GM18499 (cell line): ENCODE measurements around the gene TMEM140.
"Not testable (repeated sequence)": the region's sequence is repeated elsewhere in the genome, so short reads cannot be mapped to it uniquely, and the experiment has no call there.

ENCODE experiments used
- ATAC-seq: cut with Tn5 transposase; IDR thresholded peaks from one replicate; pipeline ENCODE4 v1.9.1; 2021; ENCODE audit warnings: moderate number of reproducible peaks; ENCODE audit not compliant: insufficient read depth, unreplicated experiment

TMEM140 gene

GRCh38 chr7:135170998-135171481 lies 23.2 kb downstream of the TMEM140 start:
- ATAC-seq, result peak; percentile 26

GRCh38 chr7:135171581-135172291 lies 23.9 kb downstream of the TMEM140 start:
- not testable (repeated sequence) for ATAC-seq

GRCh38 chr7:135173916-135174315 lies 26.0 kb downstream of the TMEM140 start:
- ATAC-seq, result not testable (repeated sequence)

GRCh38 chr7:135174941-135175340 lies 27.1 kb downstream of the TMEM140 start:
- no peak for ATAC-seq

GRCh38 chr7:135175931-135176330 lies 28.1 kb downstream of the TMEM140 start:
- ATAC-seq, result no peak

- no peak for ATAC-seq
Observed at GRCh38 chr7:135177028-135177696, 29.3 kb downstream of the TMEM140 start.

GRCh38 chr7:135178364-135178763 lies 30.5 kb downstream of the TMEM140 start:
- ATAC-seq, result no peak

- ATAC-seq, result no peak
Observed at GRCh38 chr7:135179321-135179925, 31.6 kb downstream of the TMEM140 start.

GRCh38 chr7:135180122-135180521 lies 32.2 kb downstream of the TMEM140 start:
- no peak for ATAC-seq

- ATAC-seq, result no peak
Observed at GRCh38 chr7:135181261-135181928, 33.5 kb downstream of the TMEM140 start.

- no peak for ATAC-seq
Observed at GRCh38 chr7:135181929-135182678, 34.2 kb downstream of the TMEM140 start.

GRCh38 chr7:135183478-135183877 lies 35.6 kb downstream of the TMEM140 start:
- ATAC-seq, result no peak

GRCh38 chr7:135184254-135184841 lies 36.5 kb downstream of the TMEM140 start:
- ATAC-seq, result no peak

GRCh38 chr7:135185471-135186260 lies 37.8 kb downstream of the TMEM140 start:
- ATAC-seq, result no peak

- ATAC-seq, result no peak
Observed at GRCh38 chr7:135186261-135186540, 38.3 kb downstream of the TMEM140 start.

GRCh38 chr7:135186841-135187253 lies 39.0 kb downstream of the TMEM140 start:
- ATAC-seq, result no peak

GRCh38 chr7:135188298-135188984 lies 40.6 kb downstream of the TMEM140 start:
- no peak for ATAC-seq

- ATAC-seq, result no peak
Observed at GRCh38 chr7:135189221-135189662, 41.4 kb downstream of the TMEM140 start.
